Measurements from ENCODE around the gene RBFOX2.

- TF ChIP-seq, protein P1, sequence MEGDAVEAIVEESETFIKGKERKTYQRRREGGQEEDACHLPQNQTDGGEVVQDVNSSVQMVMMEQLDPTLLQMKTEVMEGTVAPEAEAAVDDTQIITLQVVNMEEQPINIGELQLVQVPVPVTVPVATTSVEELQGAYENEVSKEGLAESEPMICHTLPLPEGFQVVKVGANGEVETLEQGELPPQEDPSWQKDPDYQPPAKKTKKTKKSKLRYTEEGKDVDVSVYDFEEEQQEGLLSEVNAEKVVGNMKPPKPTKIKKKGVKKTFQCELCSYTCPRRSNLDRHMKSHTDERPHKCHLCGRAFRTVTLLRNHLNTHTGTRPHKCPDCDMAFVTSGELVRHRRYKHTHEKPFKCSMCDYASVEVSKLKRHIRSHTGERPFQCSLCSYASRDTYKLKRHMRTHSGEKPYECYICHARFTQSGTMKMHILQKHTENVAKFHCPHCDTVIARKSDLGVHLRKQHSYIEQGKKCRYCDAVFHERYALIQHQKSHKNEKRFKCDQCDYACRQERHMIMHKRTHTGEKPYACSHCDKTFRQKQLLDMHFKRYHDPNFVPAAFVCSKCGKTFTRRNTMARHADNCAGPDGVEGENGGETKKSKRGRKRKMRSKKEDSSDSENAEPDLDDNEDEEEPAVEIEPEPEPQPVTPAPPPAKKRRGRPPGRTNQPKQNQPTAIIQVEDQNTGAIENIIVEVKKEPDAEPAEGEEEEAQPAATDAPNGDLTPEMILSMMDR (IDR thresholded peaks at IDR 0.05), result no peak
- TF ChIP-seq ZFX (IDR thresholded peaks at IDR 0.05; ENCODE audit: borderline replicate concordance), result no peak
Observed at GRCh38 chr22:35914357-35914664, 114.3 kb downstream of the RBFOX2 start.
